GM21529 (cell line): Measurements from ENCODE around the gene CLCC1.

Source experiments
- ATAC-seq: cut with Tn5 transposase; IDR thresholded peaks from one replicate; pipeline ENCODE4 v1.9.1; 2021; ENCODE audit not compliant: unreplicated experiment

Gene CLCC1

DNA sequence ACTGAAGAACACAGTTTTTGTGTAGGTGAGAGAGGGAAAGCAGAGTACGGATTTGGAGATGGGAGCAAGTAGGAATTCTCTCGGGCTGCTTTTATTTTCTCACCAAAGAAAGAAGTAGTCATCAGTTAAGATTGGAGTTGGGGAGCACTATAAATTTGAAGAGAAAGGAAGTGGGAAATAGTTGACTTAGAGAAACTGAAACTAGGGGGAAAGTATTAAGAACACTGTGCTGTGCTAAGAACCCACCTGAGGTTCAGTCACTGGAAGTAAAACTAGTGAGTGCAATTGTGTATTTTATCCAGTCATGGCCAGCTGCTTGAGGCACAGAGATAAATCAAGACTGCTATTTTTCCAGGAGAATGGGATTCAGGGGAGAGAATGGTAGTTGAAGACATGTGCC lies 37.4 kb downstream of the CLCC1 start:
- ATAC-seq, result no peak

DNA sequence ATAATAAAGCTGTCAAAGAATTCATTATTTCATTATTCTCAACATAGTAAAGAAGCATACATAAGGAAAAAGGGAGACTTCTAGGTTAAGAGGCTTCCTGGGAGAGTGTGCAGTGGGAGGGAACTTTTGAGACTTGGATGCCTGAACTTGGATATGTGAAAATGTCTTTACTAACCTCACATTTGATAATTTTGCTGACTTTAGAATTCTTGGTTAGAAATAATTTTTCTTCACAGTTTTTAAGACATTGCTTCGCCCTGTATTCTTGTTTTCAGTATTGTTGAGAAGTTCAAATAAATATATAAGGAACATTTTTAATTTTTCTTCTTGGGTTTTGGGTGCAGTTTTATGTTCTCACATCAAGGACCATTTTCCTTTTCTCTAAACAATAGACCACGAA lies 46.5 kb downstream of the CLCC1 start:
- no peak for ATAC-seq
